ENCODE data around the gene MRRF. TPM values are rescaled to one million over a fixed set of nuclear protein-coding genes. Genes with fewer than 3 reads are reported as not detected.

The MRRF gene
- total RNA-seq, 2 donors from 2014 or later, result 48.0 to 62.7 TPM

DNA sequence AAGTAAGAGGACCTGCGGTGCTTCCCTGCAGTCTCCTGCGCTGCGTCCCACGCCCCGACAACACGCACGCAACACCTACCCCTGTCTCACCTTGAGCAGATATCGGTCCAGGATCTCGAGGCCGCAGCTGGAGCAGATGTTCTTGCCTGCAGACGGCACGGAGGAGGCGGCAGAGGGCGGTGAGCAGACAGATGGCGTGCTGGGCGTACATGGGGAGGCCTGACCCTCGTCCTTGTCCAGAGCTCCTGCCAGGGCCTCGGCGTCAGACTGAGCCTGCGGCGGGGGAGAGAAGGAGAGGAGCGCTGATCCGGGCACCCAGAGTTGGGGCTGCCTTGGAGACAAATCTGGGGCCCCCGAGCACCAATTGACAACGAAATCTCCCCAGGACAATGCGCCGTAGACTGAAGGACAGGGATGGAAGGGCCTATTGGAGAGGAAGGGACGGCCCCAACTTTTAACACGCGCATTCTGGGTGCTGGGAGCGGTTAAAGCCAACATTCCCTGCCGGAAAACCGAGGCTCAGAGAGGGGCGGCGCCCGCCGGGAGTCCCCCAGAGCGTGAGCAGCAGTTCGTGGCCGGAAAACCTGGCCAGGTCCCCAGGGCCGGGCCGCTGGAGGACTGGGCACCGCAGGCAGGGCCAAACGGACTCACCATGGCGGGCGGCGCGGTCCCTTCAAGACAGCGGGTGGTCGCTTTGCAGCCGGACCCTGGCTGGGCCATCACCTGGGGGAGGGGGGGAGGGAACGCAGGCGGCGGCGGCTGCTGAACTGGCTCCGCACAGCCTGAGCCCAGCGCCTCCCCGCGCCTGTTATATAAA lies 37.7 kb upstream of the MRRF start:
- no peak for ATAC-seq
- intact Hi-C loops (cut with DNase I, micrococcal nuclease), result no loop called here

DNA sequence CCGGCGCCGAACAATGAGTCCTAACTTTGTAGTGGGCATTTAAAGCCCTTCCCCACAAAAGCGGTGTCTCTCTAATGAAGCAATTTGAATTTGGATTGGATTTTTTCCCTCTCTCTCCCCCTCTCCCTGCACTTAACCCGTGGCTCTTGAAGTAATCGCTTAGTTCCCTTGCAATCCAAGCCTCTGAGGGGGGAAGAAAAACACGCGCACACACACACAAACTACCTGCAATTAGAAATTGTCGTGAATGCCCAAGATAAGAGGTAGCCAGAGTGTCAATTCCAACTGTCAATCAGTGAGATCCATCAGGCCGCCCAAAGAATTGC lies 37.1 kb upstream of the MRRF start:
- ATAC-seq, result no peak
- DNase-seq, result no peak
- intact Hi-C loops (cut with DNase I, micrococcal nuclease), result no loop called here

More for the DNA sequence above, 37.7 kb upstream of the MRRF start:
- no peak for DNase-seq

DNA sequence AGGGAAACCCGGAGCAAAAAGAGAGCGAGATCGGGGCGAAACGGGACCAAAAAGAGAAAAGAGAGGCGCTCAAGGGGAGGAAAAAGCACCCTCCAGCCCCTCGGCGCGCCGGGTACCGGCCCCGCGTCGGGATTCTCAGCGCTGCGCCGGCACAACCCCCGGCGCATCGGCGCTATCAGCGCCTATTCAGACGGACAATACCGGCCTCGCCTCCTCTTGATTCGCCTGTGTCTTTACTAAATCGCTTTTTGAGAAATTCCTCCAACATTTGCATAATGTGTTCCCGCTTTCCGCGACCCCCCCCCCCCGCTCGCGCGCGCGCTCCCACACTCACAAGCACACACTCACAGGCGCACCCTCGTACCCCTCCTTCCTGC lies 36.5 kb upstream of the MRRF start:
- intact Hi-C loops (cut with DNase I, micrococcal nuclease), result no loop called here
- DNase-seq (no peak), ATAC-seq (no peak)

DNA sequence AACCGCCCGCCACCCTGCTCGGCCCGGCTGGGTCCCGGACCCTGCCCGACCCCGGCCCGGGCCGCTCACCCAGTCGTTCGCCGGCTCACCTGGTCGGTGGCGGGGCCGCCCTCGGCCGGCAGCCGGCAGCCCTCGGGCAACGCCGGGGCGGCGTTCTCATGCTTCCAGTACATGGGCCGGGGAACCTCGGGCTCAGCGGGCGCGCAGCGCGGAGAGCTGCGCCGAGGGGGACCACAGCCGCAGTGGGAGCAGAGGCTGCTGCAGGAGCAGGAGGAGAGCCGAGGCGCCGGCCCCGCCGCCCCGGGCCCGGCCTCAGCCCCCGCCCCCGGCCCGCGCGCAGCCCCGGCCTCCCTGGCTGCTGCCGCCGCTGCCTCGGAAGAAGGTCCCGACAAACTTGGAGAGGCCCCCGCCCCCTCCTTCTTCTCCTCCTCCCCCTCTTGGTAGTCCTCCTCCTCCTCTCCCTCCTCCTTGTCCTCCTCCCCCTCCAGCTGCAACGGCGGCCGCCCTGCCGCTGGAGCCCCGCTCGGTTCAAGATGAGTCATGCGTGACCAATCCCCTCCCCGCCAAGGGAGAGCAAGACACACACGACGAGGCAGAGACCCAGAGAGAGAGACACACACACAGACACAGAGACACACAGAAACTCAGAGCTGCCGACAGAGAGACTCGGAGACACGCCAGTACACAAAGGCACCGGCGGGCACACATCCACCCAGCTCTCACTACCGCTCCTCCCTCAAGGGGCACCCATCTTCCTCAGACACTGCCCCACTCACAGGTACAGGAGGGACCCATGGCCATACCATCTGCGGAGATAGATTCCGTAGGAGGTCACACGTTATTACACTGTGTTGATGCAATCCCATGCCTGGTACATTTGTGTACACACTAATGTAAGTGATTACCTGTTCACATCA lies 35.9 kb upstream of the MRRF start, which contains the start of gene LHX6:
Gene LHX6 (minus strand): TSS at position 390 of the 917 bp plus-strand sequence. CDS start 217 bp downstream, at position 173.
- ATAC-seq (no peak), DNase-seq (no peak)
- intact Hi-C loops (cut with DNase I, micrococcal nuclease), result no loop called here

DNA sequence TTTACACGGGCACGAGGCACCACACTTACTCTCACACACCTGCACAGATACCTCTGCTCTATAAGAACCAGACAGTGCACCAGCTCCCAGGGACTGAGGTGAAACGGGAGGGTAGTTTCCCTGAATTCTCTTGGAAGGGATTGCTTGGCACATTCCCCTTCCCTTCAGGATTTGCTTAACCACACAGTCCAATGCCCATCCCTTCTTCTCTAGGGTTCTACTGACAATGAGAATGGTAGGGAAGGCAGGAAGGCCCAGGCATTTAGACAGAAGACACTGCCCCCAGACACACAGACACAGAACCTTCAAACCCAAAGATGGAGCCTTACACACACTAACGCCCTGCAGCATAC lies 35.2 kb upstream of the MRRF start:
- DNase-seq (no peak), ATAC-seq (no peak)
- intact Hi-C loops (cut with DNase I, micrococcal nuclease), result no loop called here

DNA sequence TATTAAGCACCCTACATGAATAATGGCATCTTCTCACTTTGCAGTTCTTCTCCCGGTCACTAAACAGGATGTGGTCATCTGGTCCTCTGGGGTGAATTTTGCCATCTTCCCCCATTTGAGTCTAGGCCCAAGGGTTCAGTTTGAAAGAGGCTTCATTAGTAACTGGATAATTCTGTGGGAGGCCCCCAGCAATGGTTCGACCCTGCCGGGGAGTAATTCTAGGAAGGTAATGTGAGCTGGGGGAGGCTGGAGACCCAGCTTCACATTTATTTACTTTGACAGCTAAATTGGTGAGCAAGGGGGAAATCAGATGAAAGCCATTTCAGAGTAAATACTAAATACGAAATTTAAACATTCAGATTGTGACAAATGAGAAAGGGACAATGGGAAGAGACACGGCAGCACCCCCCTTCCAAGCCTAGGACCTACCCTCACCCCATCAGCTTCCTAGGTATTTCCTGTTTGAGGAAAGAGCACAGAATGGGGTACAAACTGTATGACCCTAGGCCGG lies 31.8 kb upstream of the MRRF start:
- DNase-seq (no peak), ATAC-seq (no peak)

DNA sequence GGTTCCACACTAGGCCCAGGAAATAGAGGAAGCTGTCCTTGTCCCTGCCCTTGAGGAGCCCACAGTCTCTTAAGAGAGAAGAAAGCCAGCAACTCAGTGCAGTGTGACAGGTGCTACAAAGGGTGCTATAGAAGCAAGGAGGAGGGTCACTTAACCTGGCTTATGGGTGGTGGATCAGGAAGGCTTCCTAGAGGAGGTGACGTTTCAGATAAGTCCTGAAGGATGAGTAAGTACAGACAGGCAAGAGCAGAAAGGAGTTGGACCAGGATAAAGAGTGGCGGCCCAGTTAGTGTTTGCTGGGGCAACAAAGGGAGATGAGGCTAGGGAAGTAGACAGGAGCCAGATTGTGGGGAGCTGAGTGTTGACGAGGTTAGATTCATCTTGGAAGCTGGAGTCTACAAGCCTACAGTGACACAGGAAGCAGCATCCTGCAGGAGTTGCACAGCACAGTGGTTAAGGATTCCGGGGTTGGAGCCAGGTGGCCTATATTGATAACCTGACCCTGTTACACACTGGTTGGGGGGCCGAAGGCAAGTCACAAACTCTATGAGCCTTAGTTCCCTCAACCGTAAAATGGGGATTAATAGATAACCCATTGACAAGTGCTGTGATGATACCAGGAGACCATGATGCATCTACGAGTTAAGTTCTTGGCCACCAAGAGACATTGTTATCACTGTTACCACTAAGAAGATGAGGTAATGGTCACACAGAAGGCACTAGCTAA lies 30.5 kb upstream of the MRRF start:
- DNase-seq (no peak), ATAC-seq (no peak)
- intact Hi-C loops (cut with DNase I, micrococcal nuclease), result no loop called here

More for the DNA sequence above, 31.8 kb upstream of the MRRF start:
- intact Hi-C loops (cut with DNase I, micrococcal nuclease), result no loop called here

DNA sequence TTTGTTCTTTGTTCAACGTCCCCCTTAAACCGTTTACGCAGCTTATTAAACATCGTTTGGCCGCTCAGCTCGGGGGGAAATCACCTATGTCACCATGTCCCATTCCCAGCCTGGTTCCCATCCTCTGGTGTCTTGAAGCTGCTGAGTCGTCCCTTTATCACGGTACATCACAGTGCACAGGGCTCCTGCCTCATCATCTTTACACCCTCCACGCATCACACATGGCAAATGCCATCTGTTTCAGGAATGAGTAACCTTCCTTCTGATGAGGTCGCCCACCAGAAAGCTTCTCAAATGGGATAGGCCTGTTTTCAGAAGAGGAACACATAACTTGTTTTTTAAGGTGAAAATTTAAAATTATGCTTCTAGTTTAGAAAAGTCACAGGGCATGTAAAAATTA lies 28.0 kb upstream of the MRRF start:
- DNase-seq (no peak), ATAC-seq (no peak)
- intact Hi-C loops (cut with DNase I, micrococcal nuclease), result no loop called here

DNA sequence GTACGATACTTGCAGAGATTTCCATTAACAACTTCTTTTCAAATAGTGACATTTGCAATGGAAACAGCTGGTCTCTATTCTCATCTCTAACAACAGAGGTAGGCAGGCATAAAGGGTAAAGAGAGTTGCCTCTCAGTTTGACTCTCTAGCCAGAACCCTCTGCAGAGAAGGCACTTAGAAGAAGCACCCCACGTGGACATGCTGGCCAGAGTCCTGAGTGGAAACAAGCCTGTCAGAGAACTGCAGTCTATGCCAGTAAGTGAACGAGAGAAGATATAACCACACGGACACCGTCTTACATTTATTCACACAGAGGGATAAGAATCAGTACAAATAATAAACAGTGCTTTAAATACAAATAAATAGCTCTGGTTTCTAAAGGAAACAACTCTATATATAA lies 25.0 kb upstream of the MRRF start:
- no peak for ATAC-seq
- intact Hi-C loops (cut with DNase I, micrococcal nuclease), result no loop called here

DNA sequence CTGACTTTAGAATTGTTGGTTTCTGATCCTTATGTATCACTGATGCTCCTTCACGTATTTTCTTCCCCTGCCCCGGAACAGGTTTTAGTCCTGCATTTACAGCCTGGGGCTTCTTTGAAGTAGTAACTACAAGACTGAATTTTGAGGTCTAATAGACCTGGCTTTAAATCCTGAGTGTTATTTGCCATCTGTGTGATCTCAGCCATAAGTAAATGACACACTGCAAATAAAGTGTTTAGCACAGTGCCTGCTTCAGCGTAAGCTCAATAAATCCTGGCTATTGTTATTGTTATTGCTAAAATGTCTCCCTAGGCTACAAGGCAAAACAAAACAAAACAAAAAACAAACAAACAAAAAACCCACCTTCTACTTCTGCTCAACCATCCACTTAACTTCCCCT lies 20.3 kb upstream of the MRRF start:
- DNase-seq, result no peak
- ATAC-seq, result no peak
- intact Hi-C loops (cut with DNase I, micrococcal nuclease), result no loop called here

More for the DNA sequence above, 25.0 kb upstream of the MRRF start:
- DNase-seq, result no peak

DNA sequence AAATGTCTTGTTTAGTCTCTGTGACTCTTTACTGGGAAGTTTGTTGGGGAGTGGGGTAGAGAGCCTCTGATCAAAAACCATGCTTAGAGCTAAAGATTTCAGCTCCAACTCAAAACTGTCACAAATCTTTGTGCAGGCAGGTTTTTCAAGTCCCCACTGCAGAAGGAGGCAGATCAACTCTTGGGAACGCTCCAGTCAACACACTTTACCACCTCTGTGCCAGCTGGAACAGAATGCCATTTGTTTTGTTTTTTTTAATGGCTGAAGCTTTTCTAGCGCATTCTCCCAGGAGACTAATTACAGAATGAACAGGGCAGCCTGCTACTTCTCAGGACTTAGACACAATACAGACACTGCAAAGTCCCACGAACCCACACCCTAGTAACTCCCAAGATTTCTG lies 18.0 kb upstream of the MRRF start:
- intact Hi-C loops (cut with DNase I, micrococcal nuclease), result no loop called here
- ATAC-seq (no peak), DNase-seq (no peak)

DNA sequence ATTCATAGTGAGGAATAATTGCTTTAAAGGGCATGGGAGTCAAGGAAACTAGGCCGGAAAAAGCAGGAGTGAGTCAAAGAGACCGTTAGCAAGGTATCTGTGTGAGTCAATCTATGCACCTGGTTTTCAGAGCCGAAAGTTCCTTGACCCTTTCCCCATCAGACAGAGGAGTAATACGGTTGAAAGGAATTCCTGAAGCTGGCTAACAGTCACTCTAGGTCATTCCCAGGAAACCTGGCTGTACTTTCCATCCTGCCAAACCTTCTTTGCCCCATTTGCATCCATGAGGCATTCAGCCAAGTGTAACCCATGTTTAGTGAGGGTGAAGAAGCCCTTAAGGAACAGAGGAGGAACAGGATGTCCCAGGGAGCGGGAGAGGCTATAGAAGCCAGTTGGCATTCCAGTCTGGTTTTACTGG lies 16.2 kb upstream of the MRRF start:
- intact Hi-C loops (cut with DNase I, micrococcal nuclease), result no loop called here
- ATAC-seq, result no peak
- no peak for DNase-seq

DNA sequence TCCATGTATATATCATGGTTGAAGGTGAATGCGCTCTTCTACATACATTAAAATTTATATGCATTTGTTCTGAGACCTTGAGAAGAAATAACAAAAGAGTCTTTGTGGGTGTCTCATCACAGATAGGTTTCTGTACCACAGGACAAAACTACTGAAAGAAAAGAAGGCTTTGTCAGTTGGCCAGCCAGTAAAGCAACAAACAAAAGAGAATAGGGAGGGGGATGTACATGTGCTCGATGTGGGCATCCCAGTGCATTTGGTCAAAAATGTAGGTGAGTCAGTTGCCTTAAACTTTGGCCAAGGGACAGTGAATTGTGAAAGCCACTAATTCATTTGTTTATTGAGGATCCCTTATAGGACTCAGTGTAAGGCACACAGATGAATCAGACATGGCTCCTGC lies 13.3 kb upstream of the MRRF start:
- intact Hi-C loops (cut with DNase I, micrococcal nuclease), result no loop called here
- DNase-seq, result no peak
- ATAC-seq, result no peak

DNA sequence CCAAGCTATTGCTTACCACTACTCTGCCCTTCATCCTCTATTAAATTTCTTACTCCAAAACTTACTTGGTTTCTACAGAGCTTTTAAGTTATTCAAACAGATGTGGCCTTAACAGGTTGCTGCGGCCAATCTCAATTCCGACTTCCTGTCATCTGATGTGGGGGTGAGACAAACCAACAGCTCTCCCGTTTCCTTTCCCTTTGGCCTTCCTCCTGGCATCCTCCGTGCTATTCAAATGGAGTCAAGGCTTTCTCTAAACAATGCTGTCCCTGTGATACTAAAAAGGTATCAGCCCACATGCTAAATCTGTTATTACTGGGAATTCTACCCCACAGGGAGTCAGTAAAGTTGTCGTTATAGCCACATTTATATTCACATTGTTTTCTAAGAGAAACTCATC lies 11.9 kb upstream of the MRRF start:
- intact Hi-C loops (cut with DNase I, micrococcal nuclease), result no loop called here
- ATAC-seq, result no peak
- no peak for DNase-seq

DNA sequence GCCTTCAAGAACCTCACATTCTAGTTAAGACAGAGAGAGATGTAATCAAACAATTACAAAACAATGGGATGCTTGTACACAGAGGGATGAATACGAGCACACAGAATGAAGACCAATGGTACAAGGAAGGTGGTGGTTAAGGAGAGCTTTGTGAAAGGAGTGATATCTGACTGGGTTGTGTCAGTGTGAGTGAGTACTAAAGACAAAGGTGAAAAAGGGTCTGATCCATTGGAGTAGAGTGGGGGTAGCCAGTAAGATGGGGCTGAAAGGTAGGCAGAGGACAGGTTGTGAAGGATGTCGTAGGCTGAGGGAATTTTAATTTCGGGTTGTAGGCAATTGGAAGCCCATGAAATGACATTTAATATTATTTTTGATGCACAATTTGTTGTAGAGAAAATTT lies 9.9 kb upstream of the MRRF start:
- intact Hi-C loops (cut with DNase I, micrococcal nuclease), result no loop called here
- DNase-seq, result no peak

DNA sequence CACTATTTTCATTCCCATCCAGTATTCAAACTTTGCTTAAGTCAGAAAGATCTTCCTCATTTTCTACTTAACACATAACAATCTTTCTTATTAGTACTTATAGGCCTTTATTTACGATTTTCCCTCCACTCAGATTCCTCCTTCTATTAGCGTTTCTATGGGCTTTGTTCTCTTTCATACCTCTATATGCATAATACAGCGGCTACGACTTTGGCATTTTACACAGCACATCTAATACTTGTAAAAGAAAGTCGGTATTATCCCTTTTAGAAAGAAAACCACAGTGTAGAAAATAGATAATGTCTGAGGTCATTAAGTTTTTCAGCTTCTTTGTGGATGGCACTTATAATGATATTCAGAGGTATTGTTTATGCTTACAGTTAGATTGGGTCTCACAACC lies 8.5 kb upstream of the MRRF start:
- intact Hi-C loops (cut with DNase I, micrococcal nuclease), result no loop called here
- no peak for ATAC-seq
- DNase-seq, result no peak

More for the DNA sequence above, 9.9 kb upstream of the MRRF start:
- no peak for ATAC-seq

DNA sequence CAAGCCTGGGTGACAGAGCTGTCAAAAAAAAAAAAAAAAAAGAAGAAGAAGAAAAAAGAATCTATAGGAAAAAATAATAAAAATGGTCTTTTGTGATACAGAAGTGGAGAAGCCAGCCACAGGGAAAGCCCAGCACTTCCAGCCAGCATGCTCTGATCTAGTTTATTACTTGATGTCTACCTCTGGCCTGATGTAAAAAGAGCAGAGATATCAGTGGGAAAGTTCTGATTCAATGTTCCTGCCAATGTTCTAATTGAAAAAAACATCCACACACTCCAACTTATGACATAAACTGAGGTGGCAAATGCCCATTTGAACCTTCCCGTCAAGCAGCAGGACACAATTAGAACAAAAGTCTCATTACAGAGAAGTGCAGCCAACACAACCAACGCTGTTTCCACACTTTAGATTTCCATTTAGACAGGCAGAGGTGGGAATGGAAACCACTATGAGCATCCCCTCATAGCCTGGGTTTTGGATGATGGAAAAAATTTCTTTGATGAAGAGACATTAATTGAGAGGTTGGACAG lies 5.7 kb upstream of the MRRF start:
- intact Hi-C loops (cut with DNase I, micrococcal nuclease), result no loop called here
- DNase-seq, result no peak
- ATAC-seq, result no peak

DNA sequence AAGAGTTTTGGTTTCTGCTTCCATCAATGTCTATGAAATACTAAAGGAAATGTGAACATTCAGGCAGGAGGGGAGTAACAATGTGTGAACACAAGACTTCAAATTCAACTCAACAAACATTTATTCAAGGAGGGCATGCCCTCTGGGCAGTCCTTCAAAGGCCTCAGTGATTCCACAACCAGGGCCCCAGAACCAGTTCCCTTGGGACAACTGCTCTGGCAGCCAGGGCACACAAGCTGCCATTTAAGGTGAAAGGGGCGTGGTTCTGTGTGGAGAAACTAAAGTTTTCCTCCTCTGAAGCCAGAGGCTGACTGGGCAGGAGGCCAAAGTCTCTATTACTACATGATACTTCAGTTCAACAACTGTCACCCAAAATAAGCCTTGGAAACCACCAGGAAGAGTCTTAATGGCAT lies 3.2 kb upstream of the MRRF start:
- intact Hi-C loops (cut with DNase I, micrococcal nuclease), result no loop called here
- ATAC-seq (peak; percentile 44), DNase-seq (peak; percentile 75 to 79)

DNA sequence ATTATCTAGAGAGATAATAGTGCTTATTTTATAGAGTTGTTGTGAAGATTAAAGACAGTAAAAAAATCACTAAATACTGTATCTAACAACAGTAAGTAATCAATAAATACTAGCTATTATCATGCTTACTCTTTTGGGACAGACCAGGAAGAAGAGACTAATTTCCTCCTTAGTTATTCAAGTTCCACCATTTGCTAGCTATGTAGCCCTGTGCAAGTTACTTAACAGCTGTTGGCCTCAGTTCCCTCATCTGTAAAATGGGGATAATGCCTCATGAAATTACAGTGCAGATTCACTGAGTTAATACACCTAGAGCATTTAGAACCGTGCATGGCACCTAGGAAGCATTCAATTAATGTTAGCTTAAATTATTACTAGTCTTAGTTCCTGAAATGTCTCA lies 2.6 kb upstream of the MRRF start:
- no peak for ATAC-seq
- no peak for DNase-seq
- intact Hi-C loops (cut with DNase I, micrococcal nuclease), result no loop called here

Measured in left colon (tissue), 2 donors.